PC-3 (cell line): ENCODE measurements around the gene CCL21.

Source experiments
- CTCF ChIP-seq: fragments of 300-600 bp; sonication (generic); conservative IDR thresholded peaks from 2 replicates; pipeline ENCODE4 v1.5.1; 2017; ENCODE audit warnings: antibody characterized with exemption, low read depth, mild to moderate bottlenecking, low read length
- EZH2phosphoT487 ChIP-seq: fragments of 300-600 bp; sonication (generic); IDR thresholded peaks from 2 replicates; pipeline ENCODE4 v1.6.1; 2018; ENCODE audit warnings: mild to moderate bottlenecking, antibody characterized with exemption, low read length, borderline replicate concordance

GRCh38 chr9:34674440-34674839, 35.5 kb downstream of the CCL21 start:
- TF ChIP-seq CTCF = no peak
- no peak for TF ChIP-seq EZH2phosphoT487
